ENCODE data around the gene CDK11B.
"Not testable (repeated sequence)": the region's sequence is repeated elsewhere in the genome, so short reads cannot be mapped to it uniquely, and the experiment has no call there.

CDK11B gene

GRCh38 chr1:1658583-1659549 is at the start of gene CDK11B:
Gene CDK11B, minus strand, starts transcription at chr1:1659004. Its CDS starts 1,519 bp downstream, at chr1:1657485.
- DNase-seq (ENCODE audit: low spot score) = peak; percentile 97

- DNase-seq (ENCODE audit: low spot score) = not testable (repeated sequence)
Observed at GRCh38 chr1:1707897-1708296, 49.1 kb upstream of the CDK11B start.

GRCh38 chr1:1707241-1707640 is 48.4 kb upstream of the CDK11B start:
- DNase-seq (ENCODE audit: low spot score) = not testable (repeated sequence)

- not testable (repeated sequence) for DNase-seq (ENCODE audit: low spot score)
Observed at GRCh38 chr1:1705623-1706022, 46.8 kb upstream of the CDK11B start.

GRCh38 chr1:1704284-1704957 is 45.6 kb upstream of the CDK11B start:
- DNase-seq (ENCODE audit: low spot score) = not testable (repeated sequence)

- DNase-seq (ENCODE audit: low spot score) = no peak
Observed at GRCh38 chr1:1703796-1704195, 45.0 kb upstream of the CDK11B start.

GRCh38 chr1:1702506-1702905 is 43.7 kb upstream of the CDK11B start:
- DNase-seq (ENCODE audit: low spot score) = not testable (repeated sequence)

GRCh38 chr1:1700557-1700956 is 41.8 kb upstream of the CDK11B start:
- DNase-seq (ENCODE audit: low spot score) = not testable (repeated sequence)

GRCh38 chr1:1700067-1700466 is 41.3 kb upstream of the CDK11B start:
- DNase-seq (ENCODE audit: low spot score) = not testable (repeated sequence)

- DNase-seq (ENCODE audit: low spot score) = not testable (repeated sequence)
Observed at GRCh38 chr1:1699061-1699460, 40.3 kb upstream of the CDK11B start.

- DNase-seq (ENCODE audit: low spot score) = not testable (repeated sequence)
Observed at GRCh38 chr1:1697358-1698183, 38.8 kb upstream of the CDK11B start.

- DNase-seq (ENCODE audit: low spot score) = not testable (repeated sequence)
Observed at GRCh38 chr1:1696431-1697357, 37.9 kb upstream of the CDK11B start.

GRCh38 chr1:1692714-1693647 is 34.2 kb upstream of the CDK11B start, which contains the start of gene SLC35E2B:
Gene SLC35E2B, minus strand, starts transcription at chr1:1692795. Its CDS starts 16,096 bp downstream, at chr1:1676699.
- DNase-seq (ENCODE audit: low spot score) = peak; percentile 97

- DNase-seq (ENCODE audit: low spot score) = peak; percentile 80
Observed at GRCh38 chr1:1692324-1692713, 33.5 kb upstream of the CDK11B start.

- not testable (repeated sequence) for DNase-seq (ENCODE audit: low spot score)
Observed at GRCh38 chr1:1691443-1691842, 32.6 kb upstream of the CDK11B start.

GRCh38 chr1:1689526-1689925 is 30.7 kb upstream of the CDK11B start:
- DNase-seq (ENCODE audit: low spot score) = not testable (repeated sequence)

GRCh38 chr1:1687846-1688245 is 29.0 kb upstream of the CDK11B start:
- no peak for DNase-seq (ENCODE audit: low spot score)

- DNase-seq (ENCODE audit: low spot score) = no peak
Observed at GRCh38 chr1:1684031-1684681, 25.4 kb upstream of the CDK11B start.

Data from hematopoietic multipotent progenitor cell treated with erythropoietin and hydrocortisone succinate and interleukin-3 and kit ligand, for 17 days (in vitro differentiated cells).